ENCODE data around the gene RPS14.

DNA sequence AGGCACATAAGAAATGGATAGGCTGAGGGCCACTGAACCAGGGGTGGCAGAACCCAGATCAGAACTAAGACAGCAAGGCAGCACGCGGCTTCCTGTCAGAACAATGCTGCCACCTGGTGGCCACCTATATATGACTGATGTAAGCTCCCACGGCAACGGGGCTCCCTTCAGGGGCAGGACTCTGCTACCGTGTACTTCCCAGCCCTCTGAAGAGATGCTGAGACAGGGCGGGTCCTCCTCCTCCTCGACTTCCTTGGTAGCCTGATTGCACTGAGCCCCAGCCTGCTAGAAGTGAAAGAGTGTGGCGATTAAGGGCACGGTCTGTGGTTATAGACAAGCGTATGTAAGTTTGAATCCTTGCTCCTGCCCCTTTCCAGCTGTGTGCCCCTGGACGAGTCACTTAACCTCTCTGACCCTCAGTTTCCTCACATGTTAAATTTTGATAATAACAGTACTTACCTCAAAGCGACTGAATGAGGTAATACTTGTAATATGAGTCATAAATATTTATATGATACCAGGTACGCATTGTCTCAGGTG is 13.3 kb downstream of the RPS14 start:
- TF ChIP-seq, protein P1, sequence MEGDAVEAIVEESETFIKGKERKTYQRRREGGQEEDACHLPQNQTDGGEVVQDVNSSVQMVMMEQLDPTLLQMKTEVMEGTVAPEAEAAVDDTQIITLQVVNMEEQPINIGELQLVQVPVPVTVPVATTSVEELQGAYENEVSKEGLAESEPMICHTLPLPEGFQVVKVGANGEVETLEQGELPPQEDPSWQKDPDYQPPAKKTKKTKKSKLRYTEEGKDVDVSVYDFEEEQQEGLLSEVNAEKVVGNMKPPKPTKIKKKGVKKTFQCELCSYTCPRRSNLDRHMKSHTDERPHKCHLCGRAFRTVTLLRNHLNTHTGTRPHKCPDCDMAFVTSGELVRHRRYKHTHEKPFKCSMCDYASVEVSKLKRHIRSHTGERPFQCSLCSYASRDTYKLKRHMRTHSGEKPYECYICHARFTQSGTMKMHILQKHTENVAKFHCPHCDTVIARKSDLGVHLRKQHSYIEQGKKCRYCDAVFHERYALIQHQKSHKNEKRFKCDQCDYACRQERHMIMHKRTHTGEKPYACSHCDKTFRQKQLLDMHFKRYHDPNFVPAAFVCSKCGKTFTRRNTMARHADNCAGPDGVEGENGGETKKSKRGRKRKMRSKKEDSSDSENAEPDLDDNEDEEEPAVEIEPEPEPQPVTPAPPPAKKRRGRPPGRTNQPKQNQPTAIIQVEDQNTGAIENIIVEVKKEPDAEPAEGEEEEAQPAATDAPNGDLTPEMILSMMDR (IDR thresholded peaks at IDR 0.05): peak; percentile 72
- TF ChIP-seq, protein P2, sequence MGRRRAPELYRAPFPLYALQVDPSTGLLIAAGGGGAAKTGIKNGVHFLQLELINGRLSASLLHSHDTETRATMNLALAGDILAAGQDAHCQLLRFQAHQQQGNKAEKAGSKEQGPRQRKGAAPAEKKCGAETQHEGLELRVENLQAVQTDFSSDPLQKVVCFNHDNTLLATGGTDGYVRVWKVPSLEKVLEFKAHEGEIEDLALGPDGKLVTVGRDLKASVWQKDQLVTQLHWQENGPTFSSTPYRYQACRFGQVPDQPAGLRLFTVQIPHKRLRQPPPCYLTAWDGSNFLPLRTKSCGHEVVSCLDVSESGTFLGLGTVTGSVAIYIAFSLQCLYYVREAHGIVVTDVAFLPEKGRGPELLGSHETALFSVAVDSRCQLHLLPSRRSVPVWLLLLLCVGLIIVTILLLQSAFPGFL (CRISPR knock-in tag; IDR thresholded peaks at IDR 0.05; ENCODE audit: borderline replicate concordance): no peak
- TF ChIP-seq, protein P3, sequence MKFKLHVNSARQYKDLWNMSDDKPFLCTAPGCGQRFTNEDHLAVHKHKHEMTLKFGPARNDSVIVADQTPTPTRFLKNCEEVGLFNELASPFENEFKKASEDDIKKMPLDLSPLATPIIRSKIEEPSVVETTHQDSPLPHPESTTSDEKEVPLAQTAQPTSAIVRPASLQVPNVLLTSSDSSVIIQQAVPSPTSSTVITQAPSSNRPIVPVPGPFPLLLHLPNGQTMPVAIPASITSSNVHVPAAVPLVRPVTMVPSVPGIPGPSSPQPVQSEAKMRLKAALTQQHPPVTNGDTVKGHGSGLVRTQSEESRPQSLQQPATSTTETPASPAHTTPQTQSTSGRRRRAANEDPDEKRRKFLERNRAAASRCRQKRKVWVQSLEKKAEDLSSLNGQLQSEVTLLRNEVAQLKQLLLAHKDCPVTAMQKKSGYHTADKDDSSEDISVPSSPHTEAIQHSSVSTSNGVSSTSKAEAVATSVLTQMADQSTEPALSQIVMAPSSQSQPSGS (CRISPR knock-in tag; IDR thresholded peaks at IDR 0.05; ENCODE audit: borderline replicate concordance, low read depth): no peak
- TF ChIP-seq, protein P4, sequence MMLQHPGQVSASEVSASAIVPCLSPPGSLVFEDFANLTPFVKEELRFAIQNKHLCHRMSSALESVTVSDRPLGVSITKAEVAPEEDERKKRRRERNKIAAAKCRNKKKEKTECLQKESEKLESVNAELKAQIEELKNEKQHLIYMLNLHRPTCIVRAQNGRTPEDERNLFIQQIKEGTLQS (CRISPR knock-in tag; conservative IDR thresholded peaks at IDR 0.05): no peak
